ENCODE data around the gene KNDC1. TPM values are rescaled to one million over a fixed set of nuclear protein-coding genes. Genes with fewer than 3 reads are reported as not detected.

The KNDC1 gene
- total RNA-seq, 2 experiments from 2014 or later: not detected

DNA sequence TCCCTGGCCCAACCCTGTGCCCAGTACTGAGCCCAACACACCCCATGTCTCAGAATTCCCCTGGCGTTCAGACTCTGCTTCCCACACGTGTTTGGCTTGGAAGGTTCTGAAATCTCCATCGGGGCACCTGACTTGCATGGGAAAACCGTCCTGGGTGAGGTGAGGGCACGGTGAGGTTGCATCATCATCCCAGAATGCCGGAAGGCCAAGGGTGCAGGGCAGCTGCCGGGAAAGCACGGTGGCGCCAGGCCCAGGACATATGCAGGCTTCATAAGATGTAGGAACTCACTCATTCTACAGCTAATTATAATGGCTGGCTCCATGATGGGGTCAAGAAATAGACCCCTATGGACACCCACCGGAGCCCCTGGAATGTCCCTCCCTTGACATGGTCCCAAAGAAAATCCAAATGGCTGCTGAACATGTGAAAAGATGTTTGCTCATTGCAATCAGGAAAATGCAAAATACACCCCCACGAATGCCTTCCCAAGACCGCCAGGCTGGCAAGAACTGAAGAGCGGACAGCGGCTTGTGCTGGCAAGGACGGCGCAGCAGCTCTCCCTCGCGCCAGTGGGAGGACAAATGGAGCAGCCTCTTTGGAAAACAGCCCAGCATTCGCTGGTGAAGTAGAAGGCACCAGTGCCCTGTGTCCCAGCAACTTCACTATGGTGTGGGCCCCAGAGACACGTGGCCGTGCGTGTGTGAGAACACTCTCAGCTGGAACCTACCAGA is 2.3 kb downstream of the KNDC1 start:
- H3K4me1 Mint-ChIP-seq: no peaks in the 10 kb centered on the region
- H3K27me3 Mint-ChIP-seq: peaks cover 26% of the 10 kb centered on the region
- H3K27ac Mint-ChIP-seq: no peak overlapping the region

DNA sequence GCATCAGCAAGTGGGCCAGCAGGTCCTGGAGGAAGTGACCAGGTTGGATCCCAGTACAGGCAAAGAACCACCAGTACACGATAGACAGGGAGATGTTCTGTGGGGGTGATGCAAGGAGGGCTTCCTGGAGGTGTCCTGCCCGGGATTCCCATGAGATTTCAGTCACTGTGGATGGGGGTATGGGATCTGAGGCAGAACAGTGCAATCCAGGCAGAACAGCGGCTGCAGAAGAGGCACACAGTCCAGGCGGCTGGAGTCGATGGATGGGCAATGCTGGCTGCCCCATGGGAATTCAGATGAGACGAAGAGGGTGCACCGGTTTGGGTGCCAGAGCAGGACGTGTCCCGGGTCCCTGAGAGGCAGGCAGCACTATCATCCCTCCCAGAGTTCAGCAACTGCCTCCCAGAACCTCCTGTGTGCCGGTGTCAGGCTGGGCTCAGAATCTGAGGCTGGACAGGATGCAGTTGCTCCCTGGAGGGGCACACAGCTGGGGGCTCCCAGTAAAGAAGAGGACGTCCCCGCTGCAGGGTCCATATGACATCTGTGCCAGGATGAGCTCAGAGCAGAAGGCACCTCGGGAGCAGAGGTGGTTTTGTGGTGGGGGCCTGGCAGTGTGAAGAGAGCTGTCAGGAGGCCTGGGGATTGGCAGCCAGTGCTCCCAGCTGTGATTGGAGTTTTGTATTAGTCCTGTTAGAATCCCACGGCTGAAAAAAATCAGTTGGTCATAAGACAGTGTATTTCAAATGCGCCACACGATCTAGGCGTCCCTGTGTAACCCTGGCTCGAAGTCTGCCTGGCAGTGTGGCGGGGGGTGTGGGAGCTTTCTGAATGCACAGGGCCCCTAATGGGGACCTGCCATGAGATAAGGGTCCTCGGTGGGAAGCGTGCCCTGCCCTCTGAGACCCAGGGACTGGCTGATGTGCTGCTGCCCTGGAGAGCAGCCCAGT is 3.2 kb downstream of the KNDC1 start:
- Mint-ChIP-seq H3K36me3 (no peaks in the 10 kb centered on the region), H3K4me3 (no peak overlapping the region), H3K4me1 (no peaks in the 10 kb centered on the region), H3K9me3 (no peaks in the 10 kb centered on the region), H3K27me3 (peaks cover 23% of the 10 kb centered on the region), H3K27ac (no peak overlapping the region)
- DNase-seq: no peak

More for the DNA sequence above, 2.3 kb downstream of the KNDC1 start:
- no peak overlapping the region for H3K4me3 Mint-ChIP-seq
- no peaks in the 10 kb centered on the region for H3K36me3 Mint-ChIP-seq
- no peaks in the 10 kb centered on the region for H3K9me3 Mint-ChIP-seq
- no peak for DNase-seq

DNA sequence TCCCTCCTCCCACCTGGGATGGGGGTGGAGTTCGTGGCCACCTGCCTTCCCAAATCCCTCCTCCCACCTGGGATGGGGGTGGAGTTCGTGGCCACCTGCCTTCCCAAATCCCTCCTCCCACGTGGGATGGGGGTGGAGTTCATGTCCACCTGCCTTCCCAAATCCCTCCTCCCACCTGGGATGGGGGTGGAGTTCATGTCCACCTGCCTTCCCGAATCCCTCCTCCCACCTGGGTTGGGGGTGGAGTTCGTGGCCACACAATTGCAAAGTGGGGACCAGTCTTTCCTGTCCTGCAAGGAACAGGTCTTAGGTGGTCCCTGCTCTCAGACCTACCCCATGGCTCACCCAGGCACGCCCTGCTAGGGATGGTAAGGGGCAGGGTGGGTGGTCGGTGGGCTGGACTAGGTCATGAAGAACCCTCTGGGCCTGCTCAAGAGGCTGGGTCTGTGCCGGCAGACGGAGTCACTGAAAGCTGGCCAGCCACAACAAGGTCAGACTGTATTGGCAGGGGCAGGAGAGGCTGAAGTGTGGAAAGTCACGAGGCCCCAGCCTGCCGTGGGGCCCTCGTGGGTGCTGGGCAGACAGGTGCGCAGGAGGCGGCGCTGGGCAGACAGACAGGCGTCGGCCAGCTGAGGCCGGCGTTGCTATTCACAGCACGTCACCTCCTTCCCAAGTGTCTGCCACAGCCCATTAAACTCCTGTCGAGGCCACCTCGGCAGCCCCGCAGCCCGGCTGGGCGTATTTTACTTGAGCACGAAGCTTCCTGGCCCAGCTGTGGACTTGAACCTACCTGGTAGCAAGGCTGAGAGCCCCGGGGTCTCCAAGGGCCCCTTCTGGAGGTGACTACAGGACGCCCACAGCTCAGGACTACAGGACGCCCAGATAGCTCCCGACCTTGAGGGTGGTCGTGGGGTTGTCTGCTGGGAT is 4.1 kb downstream of the KNDC1 start:
- no peak overlapping the region for H3K4me3 Mint-ChIP-seq
- H3K27me3 Mint-ChIP-seq: peaks cover 23% of the 10 kb centered on the region
- H3K27ac Mint-ChIP-seq: no peak overlapping the region
- H3K36me3 Mint-ChIP-seq: no peaks in the 10 kb centered on the region
- no peak for DNase-seq
- no peaks in the 10 kb centered on the region for H3K9me3 Mint-ChIP-seq
- H3K4me1 Mint-ChIP-seq: no peaks in the 10 kb centered on the region

DNA sequence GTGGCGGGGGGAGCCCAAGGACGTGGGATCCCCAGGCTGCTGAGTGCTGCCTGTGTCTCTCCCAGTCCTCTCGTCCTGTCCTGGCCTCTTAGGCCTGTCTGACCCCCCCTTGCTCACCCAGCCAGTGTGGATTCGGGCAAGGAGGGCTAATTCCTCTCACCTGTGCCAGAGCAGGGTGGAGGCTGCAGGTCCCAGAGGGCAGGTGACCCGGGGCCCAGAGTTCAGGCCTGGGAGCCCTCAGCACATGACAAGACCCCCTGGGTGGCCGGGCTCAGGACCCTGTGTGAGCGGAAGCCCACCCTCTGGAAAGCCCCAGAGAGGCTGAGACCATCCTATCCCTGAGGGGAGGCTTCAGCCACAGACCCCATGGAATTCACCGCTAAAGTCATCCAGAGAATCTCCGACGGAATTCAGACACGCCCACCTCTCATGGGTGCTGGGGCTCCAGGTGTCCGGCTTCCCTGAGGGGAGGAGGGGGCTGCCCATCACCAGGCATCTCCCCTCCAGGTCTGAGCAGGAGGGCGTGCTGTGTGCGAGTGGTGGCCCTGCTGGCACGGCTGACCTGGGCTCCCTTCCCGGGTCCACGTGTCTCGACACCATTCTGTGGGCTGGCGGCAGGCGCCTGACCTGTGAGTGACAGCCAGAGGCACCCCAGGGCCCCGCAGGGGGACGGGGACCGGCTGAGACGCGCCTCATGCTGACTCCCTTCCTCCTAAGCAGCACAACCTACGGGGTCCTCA is 5.0 kb downstream of the KNDC1 start:
- Mint-ChIP-seq H3K27me3 (peaks cover 23% of the 10 kb centered on the region), H3K27ac (no peak overlapping the region), H3K9me3 (no peaks in the 10 kb centered on the region), H3K4me1 (no peaks in the 10 kb centered on the region), H3K36me3 (no peaks in the 10 kb centered on the region), H3K4me3 (no peak overlapping the region)
- no peak for DNase-seq

DNA sequence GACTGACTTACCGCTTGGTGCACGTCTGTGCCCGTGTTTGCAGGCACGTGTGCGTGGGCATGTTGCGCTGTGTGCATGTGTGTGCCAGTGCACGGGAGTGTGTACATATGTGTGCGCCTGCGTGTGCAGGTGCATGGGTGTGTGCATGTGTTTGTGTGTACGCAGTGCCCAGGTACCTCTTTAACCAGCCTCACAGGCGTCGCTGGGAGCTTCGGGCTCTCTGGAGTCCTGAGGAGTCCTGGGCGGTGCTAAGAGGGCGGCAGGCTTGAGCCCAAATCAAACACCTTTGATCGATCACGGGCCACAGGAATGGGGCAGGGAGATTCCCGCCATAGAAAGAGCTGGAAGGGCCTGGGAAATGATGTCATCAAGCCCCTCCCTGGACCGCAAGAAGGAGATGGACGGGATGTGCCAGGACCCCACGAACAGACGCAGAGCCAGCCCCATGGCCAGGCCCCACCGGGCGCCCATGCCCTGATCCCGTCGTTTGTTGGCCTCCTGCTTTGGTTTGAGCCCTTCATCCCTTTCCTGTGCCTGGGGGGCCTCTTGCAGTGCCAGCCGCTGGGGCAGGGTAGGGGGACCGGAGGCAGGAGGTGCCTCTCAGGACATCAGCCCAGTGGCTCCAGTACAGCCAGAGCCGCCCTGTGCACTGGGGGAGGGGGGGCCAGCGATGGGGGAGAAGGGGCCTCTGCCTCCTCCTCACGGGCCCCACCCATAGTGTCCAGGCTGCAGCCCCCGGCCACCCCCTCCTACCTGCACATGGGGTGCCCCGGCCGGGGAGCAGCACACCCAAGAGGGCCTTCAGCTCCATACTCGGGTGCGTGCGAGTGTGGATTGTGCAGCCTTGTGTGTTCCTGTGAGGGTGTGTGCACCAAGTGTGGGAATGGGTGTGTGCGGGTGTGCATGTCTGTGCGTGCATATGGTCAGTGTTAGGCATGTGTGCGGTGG is 5.8 kb downstream of the KNDC1 start:
- DNase-seq: no peak
- Mint-ChIP-seq H3K4me1 (no peaks in the 10 kb centered on the region), H3K9me3 (no peaks in the 10 kb centered on the region), H3K27me3 (peaks cover 23% of the 10 kb centered on the region), H3K36me3 (no peaks in the 10 kb centered on the region), H3K4me3 (no peak overlapping the region), H3K27ac (no peak overlapping the region)

DNA sequence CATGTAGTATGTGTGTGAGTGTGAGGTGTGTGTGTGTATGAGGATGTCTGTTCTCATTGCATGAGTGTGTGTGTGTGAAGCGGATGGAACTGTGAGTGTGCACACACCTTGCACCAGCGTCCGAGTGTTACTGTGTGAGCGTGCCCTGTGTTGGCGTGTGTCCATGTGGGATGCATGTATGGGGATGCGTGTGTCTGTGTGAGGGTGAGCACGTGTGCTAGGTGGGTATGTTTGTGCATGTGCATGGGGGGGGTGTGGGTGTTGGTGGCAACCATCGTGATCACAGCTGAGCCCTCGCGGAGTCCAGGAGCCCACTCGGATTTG is 6.4 kb downstream of the KNDC1 start:
- no peak for DNase-seq
- no peaks in the 10 kb centered on the region for H3K9me3 Mint-ChIP-seq
- no peaks in the 10 kb centered on the region for H3K36me3 Mint-ChIP-seq
- H3K27me3 Mint-ChIP-seq: peaks cover 17% of the 10 kb centered on the region
- no peaks in the 10 kb centered on the region for H3K4me1 Mint-ChIP-seq
- no peak overlapping the region for H3K27ac Mint-ChIP-seq
- H3K4me3 Mint-ChIP-seq: no peak overlapping the region

DNA sequence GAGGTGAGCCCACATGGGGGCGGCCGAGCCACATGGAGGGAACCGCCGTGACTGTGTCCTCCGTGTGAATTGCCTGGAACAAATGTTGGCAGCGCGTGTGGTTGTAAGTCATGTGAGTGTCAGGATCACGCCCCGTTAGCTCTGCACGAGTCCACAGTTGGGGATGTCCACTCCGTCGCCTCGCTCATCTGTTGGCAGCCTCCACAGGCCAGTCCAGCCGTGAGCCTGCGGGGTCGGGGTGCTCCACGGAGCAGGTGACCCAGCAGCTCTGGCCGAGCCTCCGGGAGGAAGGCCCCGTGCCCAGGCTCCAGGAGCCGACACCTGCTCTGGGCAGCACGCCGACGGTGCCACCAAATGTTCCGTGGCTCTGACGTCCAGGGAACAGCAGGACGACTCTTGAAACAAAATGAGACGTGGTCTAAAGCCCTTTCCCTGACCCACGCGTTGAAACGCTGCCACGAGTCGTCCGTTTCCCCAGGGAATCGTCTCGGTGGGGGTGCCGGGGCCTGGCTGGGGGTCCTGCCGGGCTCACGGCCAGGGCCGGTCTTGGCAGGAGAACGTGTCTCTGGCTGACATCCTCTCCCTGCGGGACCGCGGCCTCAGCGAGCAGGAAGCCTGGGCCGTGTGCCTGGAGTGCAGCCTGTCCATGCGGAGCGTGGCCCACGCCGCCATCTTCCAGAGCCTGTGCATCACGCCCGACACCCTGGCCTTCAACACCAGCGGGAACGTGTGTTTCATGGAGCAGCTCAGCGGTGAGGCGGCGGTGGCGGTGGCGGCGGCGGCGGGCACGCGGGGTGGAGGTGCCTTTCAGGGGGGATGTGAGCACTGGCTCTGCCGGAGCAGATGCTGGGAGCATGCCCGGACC is 7.0 kb downstream of the KNDC1 start:
- no peak overlapping the region for H3K4me3 Mint-ChIP-seq
- no peak overlapping the region for H3K27ac Mint-ChIP-seq
- no peaks in the 10 kb centered on the region for H3K36me3 Mint-ChIP-seq
- no peaks in the 10 kb centered on the region for H3K9me3 Mint-ChIP-seq
- no peak for DNase-seq
- peaks cover 16% of the 10 kb centered on the region for H3K27me3 Mint-ChIP-seq
- no peaks in the 10 kb centered on the region for H3K4me1 Mint-ChIP-seq

DNA sequence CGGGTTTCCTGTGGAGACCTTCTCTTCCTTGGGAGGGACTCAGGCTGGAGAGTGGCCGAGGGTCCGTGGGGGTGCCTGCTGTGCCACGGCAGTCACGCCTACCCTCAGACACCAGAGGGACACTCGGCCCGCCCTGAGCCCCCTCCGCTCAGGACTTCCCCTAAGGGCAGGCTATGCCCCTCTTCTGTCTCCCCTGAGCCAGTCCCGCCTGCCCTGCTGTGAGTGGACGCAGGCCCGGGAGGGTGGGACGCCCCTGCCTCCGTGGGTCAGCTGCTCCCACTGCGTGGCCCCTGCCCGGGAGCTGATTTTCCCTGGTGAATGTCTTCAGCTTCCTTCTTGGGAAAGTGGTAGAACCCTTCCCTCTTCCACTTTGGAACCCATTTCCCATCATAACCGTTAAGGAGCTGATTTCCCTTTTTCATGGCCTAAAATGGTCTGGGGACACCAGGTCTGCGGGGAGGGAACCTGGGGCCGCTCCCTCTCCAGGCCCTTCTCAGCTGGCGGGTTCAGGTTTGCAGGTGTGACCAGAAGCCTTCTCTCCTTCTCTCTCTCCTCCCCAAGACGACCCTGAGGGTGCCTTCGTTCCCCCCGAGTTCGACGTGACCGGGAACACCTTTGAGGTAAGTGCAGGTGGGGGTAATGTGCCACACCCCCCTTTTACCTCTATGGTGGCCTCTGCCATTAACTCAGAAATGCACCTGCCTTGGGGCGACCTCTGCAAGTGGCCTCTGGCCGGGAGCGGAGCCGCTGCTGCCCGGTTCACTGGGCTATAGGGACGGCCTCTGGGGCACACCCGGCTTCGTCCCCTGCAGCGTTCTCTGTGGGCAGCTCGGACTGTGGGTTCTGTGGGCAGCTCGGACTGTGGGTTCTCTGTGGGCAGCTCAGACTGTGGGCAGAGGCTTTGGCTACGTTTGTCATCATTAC is 7.9 kb downstream of the KNDC1 start:
- no peak overlapping the region for H3K4me3 Mint-ChIP-seq
- DNase-seq: no peak
- H3K36me3 Mint-ChIP-seq: no peaks in the 10 kb centered on the region
- H3K9me3 Mint-ChIP-seq: no peaks in the 10 kb centered on the region
- H3K4me1 Mint-ChIP-seq: no peaks in the 10 kb centered on the region
- H3K27ac Mint-ChIP-seq: no peak overlapping the region
- H3K27me3 Mint-ChIP-seq: peaks cover 13% of the 10 kb centered on the region

DNA sequence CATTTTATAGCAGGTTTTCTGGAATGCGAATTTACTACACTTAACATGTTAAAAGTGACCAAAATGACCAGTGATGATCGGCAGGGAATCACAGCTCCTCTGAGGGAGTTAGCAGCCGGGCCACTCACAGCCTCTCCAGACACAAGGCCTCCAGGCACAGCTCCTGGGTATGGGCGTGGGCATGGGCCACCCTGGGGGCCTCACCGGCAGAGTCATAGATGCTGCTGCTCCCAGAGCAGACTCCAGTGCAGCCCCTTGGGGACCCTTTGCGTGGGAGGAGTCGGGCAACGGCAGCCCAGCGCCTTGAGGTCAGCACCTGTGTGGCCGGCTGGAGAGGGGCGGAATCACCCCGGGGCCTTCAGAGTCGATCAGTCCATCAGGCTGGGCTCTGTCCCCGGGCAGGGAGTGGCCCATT is 8.6 kb downstream of the KNDC1 start:
- no peak overlapping the region for H3K27ac Mint-ChIP-seq
- H3K4me3 Mint-ChIP-seq: no peak overlapping the region
- H3K27me3 Mint-ChIP-seq: peaks cover 12% of the 10 kb centered on the region
- no peaks in the 10 kb centered on the region for H3K9me3 Mint-ChIP-seq
- no peaks in the 10 kb centered on the region for H3K36me3 Mint-ChIP-seq
- DNase-seq: no peak
- no peaks in the 10 kb centered on the region for H3K4me1 Mint-ChIP-seq

DNA sequence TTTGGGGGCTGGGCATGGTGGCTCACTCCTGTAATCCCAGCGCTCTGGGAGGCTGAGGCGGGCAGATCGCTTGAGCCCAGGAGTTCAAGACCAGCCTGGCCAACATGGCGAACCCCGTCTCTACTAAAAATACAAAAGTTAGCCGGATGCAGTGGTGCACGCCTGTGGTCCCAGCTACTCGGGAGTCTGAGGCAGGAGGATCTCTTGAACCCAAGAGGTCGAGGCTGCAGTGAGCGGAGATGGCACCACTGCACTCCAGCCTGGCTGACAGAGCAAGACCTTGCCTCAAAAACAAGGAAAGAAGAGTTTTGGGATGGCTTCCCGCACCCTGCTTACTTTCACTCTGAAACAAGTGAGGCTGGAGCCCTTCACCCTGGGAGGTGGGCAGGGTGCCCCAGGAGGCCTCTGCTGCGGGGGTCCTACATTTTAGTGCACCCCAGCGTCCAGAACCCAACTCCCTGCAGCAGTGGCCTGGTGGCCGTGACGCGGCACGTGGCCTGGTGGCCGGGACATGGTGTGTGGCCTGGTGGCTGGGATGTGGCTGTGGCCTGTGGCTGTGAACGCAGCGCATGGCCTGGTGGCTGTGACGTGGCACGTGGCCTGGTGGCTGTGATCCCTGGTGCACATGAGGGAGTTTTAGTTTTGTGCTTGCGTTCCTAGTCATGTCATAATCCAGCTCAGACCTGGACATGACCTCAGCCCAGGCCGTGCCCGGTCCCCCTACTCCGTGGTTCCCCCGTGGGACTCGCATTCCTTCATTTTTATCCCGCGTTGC is 9.3 kb downstream of the KNDC1 start:
- peaks cover 13% of the 10 kb centered on the region for H3K27me3 Mint-ChIP-seq
- no peak for DNase-seq

DNA sequence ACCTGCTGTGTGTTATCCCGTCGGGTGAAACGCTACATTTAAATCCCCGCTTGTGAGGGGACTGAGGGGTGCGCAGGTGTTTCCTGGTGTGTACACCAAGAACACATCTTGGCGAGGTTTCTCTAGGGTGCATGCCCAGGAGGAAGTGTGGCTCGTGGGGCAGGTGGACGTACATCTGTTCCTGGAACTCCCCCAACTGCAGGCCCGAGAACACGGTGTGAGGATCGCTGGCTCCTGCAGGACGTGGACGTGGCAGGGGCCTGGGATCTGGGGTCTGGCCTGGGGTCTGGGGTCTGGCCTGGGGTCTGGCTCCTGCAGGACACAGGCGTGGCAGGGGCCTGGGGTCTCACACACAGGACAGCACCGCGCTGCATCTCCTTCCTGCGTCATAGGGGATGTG is 10.1 kb downstream of the KNDC1 start:
- Mint-ChIP-seq H3K9me3 (no peaks in the 10 kb centered on the region), H3K36me3 (no peaks in the 10 kb centered on the region), H3K4me3 (no peak overlapping the region), H3K27ac (no peak overlapping the region), H3K4me1 (no peaks in the 10 kb centered on the region), H3K27me3 (peaks cover 18% of the 10 kb centered on the region)
- DNase-seq: no peak

More for the DNA sequence above, 9.3 kb downstream of the KNDC1 start:
- no peaks in the 10 kb centered on the region for H3K9me3 Mint-ChIP-seq
- no peaks in the 10 kb centered on the region for H3K4me1 Mint-ChIP-seq
- no peak overlapping the region for H3K4me3 Mint-ChIP-seq
- H3K36me3 Mint-ChIP-seq: no peaks in the 10 kb centered on the region
- no peak overlapping the region for H3K27ac Mint-ChIP-seq
